ENCODE measurements around the gene UROC1. TPM values are rescaled to one million over a fixed set of nuclear protein-coding genes. Genes with fewer than 3 reads are reported as not detected.

UROC1 gene
- total and polyA plus RNA-seq, 2 experiments from 2014 or later, result not detected

- no peak for TF ChIP-seq ZNF462 (CRISPR knock-in tag; IDR thresholded peaks at IDR 0.05)
- TF ChIP-seq ZNF331 (CRISPR knock-in tag; IDR thresholded peaks at IDR 0.05; ENCODE audit: low read depth), result no peak
- no peak for TF ChIP-seq CTCF (conservative IDR thresholded peaks at IDR 0.05; ENCODE audit: low read depth in 2 of 2)
- no peak for TF ChIP-seq POLR2AphosphoS5 (IDR thresholded peaks at IDR 0.05; ENCODE audit: low read depth)
- TF ChIP-seq ZNF114 (CRISPR knock-in tag; IDR thresholded peaks at IDR 0.05), result no peak
Measured at GRCh38 chr3:126486360-126486847, 31.2 kb downstream of the UROC1 start (continued).

GRCh38 chr3:126485956-126486355 lies 31.6 kb downstream of the UROC1 start:
- no peaks in the 10 kb centered on the region for H3K9me3 Mint-ChIP-seq
- no peak for ATAC-seq
- no peaks in the 10 kb centered on the region for H3K36me3 Mint-ChIP-seq (ENCODE audit: low read depth)
- Histone ChIP-seq H3K79me2 (replicated peaks; ENCODE audit: insufficient read depth) (no peaks in the 10 kb centered on the region), H3K27me3 (ENCODE audit: insufficient read depth) (no peaks in the 10 kb centered on the region), H3K9me2 (ENCODE audit: insufficient read depth) (no peaks in the 10 kb centered on the region), H3K36me3 (ENCODE audit: insufficient read depth) (no peaks in the 10 kb centered on the region), H3K27ac (ENCODE audit: low read depth) (no peak overlapping the region), H3F3A (replicated peaks; ENCODE audit: low read depth) (no peaks in the 10 kb centered on the region), H3K4me1 (ENCODE audit: insufficient read depth) (peaks cover 17% of the 10 kb centered on the region), H4K20me1 (replicated peaks; ENCODE audit: insufficient read depth) (no peaks in the 10 kb centered on the region), H3K4me3 (no peak overlapping the region), H3K4me2 (no peak overlapping the region), H2AFZ (no peak overlapping the region)
- H3K27me3 Mint-ChIP-seq (ENCODE audit: insufficient read depth, low read depth, poor library complexity), result peaks cover 8% of the 10 kb centered on the region
- no peak overlapping the region for H3K4me3 Mint-ChIP-seq
- H3K4me1 Mint-ChIP-seq, result peaks cover 48% of the 10 kb centered on the region
- DNase-seq (ENCODE audit: low spot score), result no peak
- no peak overlapping the region for H3K27ac Mint-ChIP-seq
- TF ChIP-seq EZH2phosphoT487 (IDR thresholded peaks at IDR 0.05; ENCODE audit: unreplicated experiment) (no peak), EZH2 (IDR thresholded peaks at IDR 0.05; ENCODE audit: low read depth, unreplicated experiment) (no peak), CTCF (conservative IDR thresholded peaks at IDR 0.05; ENCODE audit: low read depth in 2 of 2) (no peak), CREB1 (CRISPR knock-in tag; IDR thresholded peaks at IDR 0.05; ENCODE audit: low read depth) (no peak), ZNF114 (CRISPR knock-in tag; IDR thresholded peaks at IDR 0.05) (no peak)
